IMR-90 (cell line): ENCODE measurements around the gene LRPAP1. TPM values are rescaled to one million over a fixed set of nuclear protein-coding genes. Genes with fewer than 3 reads are reported as not detected.

Source experiments
- ATAC-seq: fragments of 200-7000 bp; cut with Tn5 transposase; 2 replicates; pipeline ENCODE4 v1.9.1; 2020; ENCODE audit warnings: low read depth, mild to moderate bottlenecking, moderate library complexity
- BruUV-seq: library from RNA; stranded (reverse); fragments of 400-500 nt; replicated peaks from 2 replicates; lab custom pipeline; 2021; lab: Mats Ljungman, UMichigan
- CTCF ChIA-PET: fragments of 300-600 bp; formaldehyde crosslinking; extraction: SDS; loops from one replicate; lab custom pipeline; 2021; ENCODE audit warnings: antibody characterized with exemption; lab: Yijun Ruan, JAX
- POLR2A ChIA-PET: fragments of 300-600 bp; sonication (Branson Sonifier 250); formaldehyde crosslinking; loops from one replicate; lab custom pipeline; 2022; ENCODE audit warnings: antibody characterized with exemption; ENCODE audit not compliant: unreplicated experiment; lab: Charles Lee
- DNase-seq: peaks from one replicate; pipeline ENCODE4 v3.0.0; 2013
- H2AFZ ChIP-seq: replicated peaks from 2 replicates; pipeline ENCODE3; 2013; ENCODE audit warnings: low read length, mild to moderate bottlenecking; ENCODE audit not compliant: poor library complexity
- H2AK5ac ChIP-seq: 2 replicates; pipeline ENCODE4 v1.6.1; 2013; ENCODE audit warnings: low read depth, low read length, inconsistent platforms
- H2AK9ac ChIP-seq: replicated peaks from 2 replicates; pipeline ENCODE3; 2013; ENCODE audit warnings: mild to moderate bottlenecking, low read depth, low read length, moderate library complexity; ENCODE audit not compliant: poor library complexity
- H2BK120ac ChIP-seq: 2 replicates; pipeline ENCODE4 v1.6.1; 2013; ENCODE audit warnings: low read depth, low read length, inconsistent platforms
- H2BK15ac ChIP-seq: 3 replicates; pipeline ENCODE4 v1.6.1; 2013; ENCODE audit warnings: low read depth, low read length, inconsistent platforms
- H2BK20ac ChIP-seq: 2 replicates; pipeline ENCODE4 v1.6.1; 2013; ENCODE audit warnings: low read depth, mild to moderate bottlenecking, inconsistent platforms, low read length, moderate library complexity
- H2BK5ac ChIP-seq: 2 replicates; pipeline ENCODE4 v1.6.1; 2013; ENCODE audit warnings: mild to moderate bottlenecking, low read depth, low read length, inconsistent platforms; ENCODE audit not compliant: poor library complexity, severe bottlenecking
- H3K14ac ChIP-seq: replicated peaks from 2 replicates; pipeline ENCODE4 v1.6.1; 2013; ENCODE audit warnings: low read depth, low read length, inconsistent platforms
- H3K18ac ChIP-seq: 2 replicates; pipeline ENCODE4 v1.6.1; 2013; ENCODE audit warnings: low read depth, low read length, control low read depth
- H3K23ac ChIP-seq: 2 replicates; pipeline ENCODE4 v1.6.1; 2013; ENCODE audit warnings: low read depth, low read length, inconsistent platforms
- H3K27ac ChIP-seq: 2 replicates; pipeline ENCODE4 v1.5.1; 2013; ENCODE audit warnings: mild to moderate bottlenecking, control low read depth, low read length; ENCODE audit not compliant: insufficient read depth
- H3K27me3 ChIP-seq: 2 replicates; pipeline ENCODE4 v1.6.1; 2013; ENCODE audit warnings: low read length; ENCODE audit not compliant: control insufficient read depth, insufficient read depth
- H3K36me3 ChIP-seq: 2 replicates; pipeline ENCODE4 v1.6.1; 2013; ENCODE audit warnings: low read length, mixed read lengths; ENCODE audit not compliant: control insufficient read depth, insufficient read depth
- H3K4ac ChIP-seq: 2 replicates; pipeline ENCODE4 v1.6.1; 2013; ENCODE audit warnings: low read depth, low read length, inconsistent platforms
- H3K4me1 ChIP-seq: 2 replicates; pipeline ENCODE4 v1.6.1; 2013; ENCODE audit warnings: low read length, mixed read lengths; ENCODE audit not compliant: control insufficient read depth, insufficient read depth
- H3K4me2 ChIP-seq: 2 replicates; pipeline ENCODE4 v1.6.1; 2013; ENCODE audit warnings: low read depth, mild to moderate bottlenecking, control low read depth, low read length, moderate library complexity
- H3K4me3 ChIP-seq: 2 replicates; pipeline ENCODE4 v1.5.1; 2013; ENCODE audit warnings: low read depth, mild to moderate bottlenecking, control low read depth, low read length, moderate library complexity; ENCODE audit not compliant: insufficient read depth
- H3K56ac ChIP-seq: 2 replicates; pipeline ENCODE4 v1.6.1; 2013; ENCODE audit warnings: low read length, inconsistent platforms; ENCODE audit not compliant: insufficient read depth; ENCODE audit errors: extremely low read depth
- H3K79me1 ChIP-seq, 2 experiments: 2 replicates each; pipeline ENCODE4 v1.6.1; 2013; ENCODE audit warnings: low read length in 2 of 2, inconsistent platforms in 1 of 2, low read depth in 1 of 2
- H3K9ac ChIP-seq: 2 replicates; pipeline ENCODE4 v1.6.1; 2013; ENCODE audit warnings: low read depth, low read length, control low read depth
- H3K9me1 ChIP-seq: 2 replicates; pipeline ENCODE4 v1.6.1; 2013; ENCODE audit warnings: low read length, inconsistent platforms; ENCODE audit not compliant: insufficient read depth
- H3K9me3 ChIP-seq: 2 replicates; pipeline ENCODE4 v1.6.1; 2013; ENCODE audit warnings: low read length; ENCODE audit not compliant: control insufficient read depth, insufficient read depth
- H4K20me1 ChIP-seq: 2 replicates; pipeline ENCODE4 v1.6.1; 2013; ENCODE audit warnings: low read length, inconsistent platforms; ENCODE audit not compliant: insufficient read depth
- H4K5ac ChIP-seq: 2 replicates; pipeline ENCODE4 v1.6.1; 2013; ENCODE audit warnings: mild to moderate bottlenecking, low read depth, low read length, control low read depth
- H4K8ac ChIP-seq, 2 experiments: 2 replicates each; pipeline ENCODE4 v1.6.1; 2013; ENCODE audit warnings: low read depth in 2 of 2, low read length in 2 of 2, control low read depth in 1 of 2, inconsistent platforms in 1 of 2
- H4K91ac ChIP-seq: 2 replicates; pipeline ENCODE4 v1.6.1; 2013; ENCODE audit warnings: low read depth, low read length, inconsistent platforms; ENCODE audit not compliant: insufficient read depth
- RAD21 ChIP-seq: IDR thresholded peaks from 2 replicates; pipeline ENCODE4 v1.6.1; 2012; ENCODE audit warnings: low read length, improper control_type of control experiment
- RFX5 ChIP-seq: IDR thresholded peaks from 2 replicates; pipeline ENCODE4 v1.8.0; 2012; ENCODE audit warnings: low read depth, mild to moderate bottlenecking, low read length, moderate library complexity
- WGBS, 2 experiments: methylation state at CpG; one replicate each; pipeline versions ENCODE4 v1.1.5 to v1.1.7; 2013; ENCODE audit warnings: missing lambda C conversion rate in 2 of 2; ENCODE audit not compliant: insufficient read length in 1 of 2; ENCODE audit errors: extremely low coverage in 2 of 2; 5-methylcytosine and 5-hydroxymethylcytosine counted together
- dilution Hi-C: fragments of 300-500 bp; cut with HindIII; formaldehyde crosslinking; loops from one replicate; pipeline ENCODE4 v1.14.3; 2018; ENCODE audit warnings: low sequenced_read_pairs; ENCODE audit not compliant: unreplicated experiment
- in situ Hi-C: fragments of 300-500 bp; cut with MboI; formaldehyde crosslinking; loops from 3 replicates; pipeline ENCODE4 v1.14.3; 2019; ENCODE audit warnings: low sequenced_read_pairs, inconsistent platforms, mixed read lengths
- intact Hi-C: fragments of 100-400 bp; cut with micrococcal nuclease; formaldehyde crosslinking; loops from 2 replicates; pipeline ENCODE4 v1.10.0; 2022
- polyA plus RNA-seq, 3 experiments: library from polyadenylated mRNA; depleted of rRNA; stranded (reverse); fragments of >200 nt; gene quantifications; 2 replicates each; pipeline ENCODE4 v1.2.3, GENCODE V29; 2012; ENCODE audit warnings: low replicate concordance in 1 of 3
- total RNA-seq: library from RNA; depleted of rRNA; stranded (reverse); fragments of >200 nt; gene quantifications from 2 replicates; pipeline ENCODE4 v1.2.3, GENCODE V29; 2012
- TF ChIP-seq, protein P1 (sequence below): fragments of 150-350 bp; IDR thresholded peaks from 2 replicates; pipeline ENCODE4 v1.6.1; 2017; ENCODE audit warnings: mild to moderate bottlenecking, antibody characterized with exemption, low read length, low read depth

LRPAP1 gene
- total and polyA plus RNA-seq, 2 of the 4 experiments (the other 2 are of a cell fraction), result 135 to 175 TPM

DNA sequence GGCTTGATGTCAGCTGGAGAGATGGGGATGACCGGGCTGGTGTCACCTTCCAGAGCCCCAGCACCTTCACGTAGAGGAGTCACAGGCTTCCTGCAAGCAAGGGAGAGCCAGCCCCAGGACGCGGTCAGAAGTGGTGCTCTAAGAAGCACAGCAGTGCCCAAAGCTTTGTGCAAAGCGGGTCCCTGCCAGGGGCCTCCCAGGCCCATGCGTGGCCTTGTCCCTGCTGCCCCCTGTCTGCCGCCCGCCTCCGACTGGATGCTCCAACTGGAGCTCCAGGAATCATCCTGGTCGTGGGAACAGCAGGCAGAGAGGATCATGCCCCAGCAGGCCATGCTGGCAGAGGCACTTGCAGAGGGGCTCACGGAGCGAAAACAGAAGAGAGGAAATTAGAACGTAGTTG is 40.1 kb upstream of the LRPAP1 start:
- TF ChIP-seq RFX5 (no peak), RAD21 (no peak)
- TF ChIP-seq, protein P1, sequence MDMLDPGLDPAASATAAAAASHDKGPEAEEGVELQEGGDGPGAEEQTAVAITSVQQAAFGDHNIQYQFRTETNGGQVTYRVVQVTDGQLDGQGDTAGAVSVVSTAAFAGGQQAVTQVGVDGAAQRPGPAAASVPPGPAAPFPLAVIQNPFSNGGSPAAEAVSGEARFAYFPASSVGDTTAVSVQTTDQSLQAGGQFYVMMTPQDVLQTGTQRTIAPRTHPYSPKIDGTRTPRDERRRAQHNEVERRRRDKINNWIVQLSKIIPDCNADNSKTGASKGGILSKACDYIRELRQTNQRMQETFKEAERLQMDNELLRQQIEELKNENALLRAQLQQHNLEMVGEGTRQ, result no peak
- no peak overlapping the region for H4K91ac ChIP-seq
- no peak overlapping the region for H3K4me2 ChIP-seq
- no peak overlapping the region for H3K4ac ChIP-seq
- H3K18ac ChIP-seq, result no peak overlapping the region
- no peak overlapping the region for H2AK5ac ChIP-seq
- no peak overlapping the region for H3K4me3 ChIP-seq
- WGBS, 2 experiments, result 60% methylated on average over 1 of the region's 13 CpGs; no CpG with 5 or more reads in 1 of the 2 experiments
- no peak for DNase-seq
- no peak for ATAC-seq
- no peaks in the 10 kb centered on the region for H3K9me3 ChIP-seq
- dilution Hi-C loops, result no loop called here
- H3K9ac ChIP-seq, result no peak overlapping the region
- H3K56ac ChIP-seq, result no peak overlapping the region
- peaks cover 4% of the 10 kb centered on the region; the same call in 1 of the 2 replicates for H3K27me3 ChIP-seq
- H3K4me1 ChIP-seq, result no peaks in the 10 kb centered on the region
- intact Hi-C loops, result no loop called here
- no peaks in the 10 kb centered on the region for H3K79me1 ChIP-seq
- H3K14ac ChIP-seq, result no peak overlapping the region
- H4K8ac ChIP-seq, result no peak overlapping the region
- CTCF ChIA-PET, result no interaction called here
- H3K9me1 ChIP-seq, result no peaks in the 10 kb centered on the region
- no peak overlapping the region for H2BK120ac ChIP-seq
- H2BK15ac ChIP-seq, result no peak overlapping the region
- no peak overlapping the region for H2BK5ac ChIP-seq
- no TSS peak for BruUV-seq
- no peak overlapping the region for H2AFZ ChIP-seq
- no peak overlapping the region for H2BK20ac ChIP-seq
- H3K27ac ChIP-seq, result no peak overlapping the region
- no peaks in the 10 kb centered on the region for H4K20me1 ChIP-seq
- no peaks in the 10 kb centered on the region for H3K36me3 ChIP-seq
- H2AK9ac ChIP-seq, result no peak overlapping the region
- no peak overlapping the region for H4K5ac ChIP-seq
- in situ Hi-C loops, result no loop called here
- POLR2A ChIA-PET, result no interaction called here
- H3K23ac ChIP-seq, result no peak overlapping the region
